Hepatocyte (in vitro differentiated cells): ENCODE measurements around the gene MAP3K4. TPM values are rescaled to one million over a fixed set of nuclear protein-coding genes. Genes with fewer than 3 reads are reported as not detected.

Experiments
- DNase-seq: peaks from one replicate; pipeline ENCODE4 v3.0.0-alpha.2; 2016; ENCODE audit warnings: low spot score
- H2AFZ ChIP-seq: fragments of 200-600 bp; sonication (generic); 2 replicates; pipeline ENCODE4 v1.6.0; 2016; ENCODE audit warnings: antibody characterized with exemption, mild to moderate bottlenecking
- H3K27ac ChIP-seq: fragments of 200-600 bp; sonication (generic); 2 replicates; pipeline ENCODE4 v1.5.1; 2016; ENCODE audit warnings: mild to moderate bottlenecking
- H3K27me3 ChIP-seq: fragments of 200-600 bp; sonication (generic); 2 replicates; pipeline ENCODE4 v1.6.1; 2016
- H3K36me3 ChIP-seq: fragments of 200-600 bp; sonication (generic); replicated peaks from 2 replicates; pipeline ENCODE4 v1.5.1; 2016; ENCODE audit warnings: low read depth; ENCODE audit not compliant: insufficient read depth
- H3K4me1 ChIP-seq: fragments of 200-600 bp; sonication (generic); 2 replicates; pipeline ENCODE4 v1.5.1; 2016; ENCODE audit warnings: mild to moderate bottlenecking, moderate library complexity; ENCODE audit not compliant: insufficient read depth
- H3K4me2 ChIP-seq: fragments of 200-600 bp; sonication (generic); 2 replicates; pipeline ENCODE4 v1.6.0; 2016
- H3K4me3 ChIP-seq: fragments of 200-600 bp; sonication (generic); 2 replicates; pipeline ENCODE4 v1.5.1; 2016; ENCODE audit warnings: mild to moderate bottlenecking
- H3K79me2 ChIP-seq: fragments of 200-600 bp; sonication (generic); 2 replicates; pipeline ENCODE4 v1.6.0; 2017; ENCODE audit warnings: mild to moderate bottlenecking
- H3K9me2 ChIP-seq: fragments of 200-600 bp; sonication (generic); replicated peaks from 2 replicates; pipeline ENCODE4 v1.6.0; 2017; ENCODE audit warnings: mild to moderate bottlenecking; ENCODE audit not compliant: insufficient read depth
- H3K9me3 ChIP-seq: fragments of 200-600 bp; sonication (generic); 2 replicates; pipeline ENCODE4 v1.5.1; 2016; ENCODE audit warnings: low read depth, mild to moderate bottlenecking
- H4K20me1 ChIP-seq: fragments of 200-600 bp; sonication (generic); 2 replicates; pipeline ENCODE4 v1.6.0; 2016; ENCODE audit warnings: mild to moderate bottlenecking; ENCODE audit not compliant: insufficient read depth, poor library complexity, severe bottlenecking
- CTCF ChIP-seq: fragments of 200-600 bp; sonication (generic); IDR thresholded peaks from 2 replicates; pipeline ENCODE4 v1.5.1; 2016; ENCODE audit warnings: antibody characterized with exemption, mild to moderate bottlenecking; ENCODE audit not compliant: poor library complexity
- EZH2 ChIP-seq: fragments of 200-600 bp; sonication (generic); IDR thresholded peaks from 2 replicates; pipeline ENCODE4 v1.6.1; 2016; ENCODE audit warnings: antibody characterized with exemption, mild to moderate bottlenecking, borderline replicate concordance
- EZH2phosphoT487 ChIP-seq: fragments of 200-600 bp; sonication (generic); IDR thresholded peaks from one replicate; pipeline ENCODE4 v1.6.1; 2018; ENCODE audit warnings: antibody characterized with exemption, mild to moderate bottlenecking, low read depth, moderate library complexity; ENCODE audit not compliant: unreplicated experiment, severe bottlenecking
- WGBS: methylation state at CpG from one replicate; pipeline ENCODE4 v1.1.6; 2016; ENCODE audit warnings: low lambda C conversion rate; ENCODE audit errors: missing lambda C conversion rate; 5-methylcytosine and 5-hydroxymethylcytosine counted together
- polyA plus RNA-seq: library from polyadenylated mRNA; unstranded; fragments of >200 nt; fragmentation: Nextera tagmentation; extraction: Ambion mirVana; gene quantifications from 2 replicates; pipeline ENCODE4 v1.2.1, GENCODE V29; 2016
- total RNA-seq: library from RNA; depleted of rRNA; stranded (reverse); fragments of >200 nt; gene quantifications from 2 replicates; pipeline ENCODE4 v1.2.3, GENCODE V29; 2014

Gene MAP3K4
- total and polyA plus RNA-seq, 2 experiments from 2014 or later, result 10.9 to 21.5 TPM

GRCh38 chr6:161111261-161111660 is 119.7 kb downstream of the MAP3K4 start:
- Histone ChIP-seq H3K27me3 (no peaks in the 10 kb centered on the region), H3K9me3 (no peaks in the 10 kb centered on the region), H3K4me1 (no peaks in the 10 kb centered on the region), H3K27ac (no peak overlapping the region), H3K9me2 (no peaks in the 10 kb centered on the region), H3K79me2 (no peaks in the 10 kb centered on the region), H3K4me3 (no peak overlapping the region), H3K36me3 (no peaks in the 10 kb centered on the region), H3K4me2 (no peak overlapping the region), H4K20me1 (no peaks in the 10 kb centered on the region), H2AFZ (no peak overlapping the region)
- no peak for DNase-seq
- TF ChIP-seq EZH2phosphoT487 (no peak), CTCF (no peak), EZH2 (no peak)
- 96% methylated on average over 4 of the region's 4 CpGs for WGBS

- Histone ChIP-seq H3K4me3 (no peak overlapping the region), H3K36me3 (peaks cover 8% of the 10 kb centered on the region), H3K79me2 (no peaks in the 10 kb centered on the region), H3K9me2 (no peaks in the 10 kb centered on the region), H4K20me1 (no peaks in the 10 kb centered on the region), H3K9me3 (no peaks in the 10 kb centered on the region), H3K27me3 (no peaks in the 10 kb centered on the region), H3K27ac (no peak overlapping the region), H2AFZ (no peak overlapping the region), H3K4me2 (no peak overlapping the region), H3K4me1 (no peaks in the 10 kb centered on the region)
- WGBS, result 93% methylated on average over 3 of the region's 3 CpGs
- no peak for DNase-seq
- no peak for TF ChIP-seq CTCF
- TF ChIP-seq EZH2, result no peak
- TF ChIP-seq EZH2phosphoT487, result no peak
Observed at GRCh38 chr6:161115468-161115867, 123.9 kb downstream of the MAP3K4 start.

- Histone ChIP-seq H2AFZ (no peak overlapping the region), H3K27ac (no peak overlapping the region), H3K4me2 (no peak overlapping the region), H4K20me1 (no peaks in the 10 kb centered on the region), H3K9me3 (no peaks in the 10 kb centered on the region), H3K4me1 (no peaks in the 10 kb centered on the region), H3K4me3 (no peak overlapping the region), H3K36me3 (peaks cover 8% of the 10 kb centered on the region), H3K27me3 (no peaks in the 10 kb centered on the region), H3K9me2 (no peaks in the 10 kb centered on the region), H3K79me2 (no peaks in the 10 kb centered on the region)
- DNase-seq, result no peak
- WGBS, result 98% methylated on average over 4 of the region's 4 CpGs
- TF ChIP-seq EZH2phosphoT487, result no peak
- TF ChIP-seq EZH2, result no peak
- no peak for TF ChIP-seq CTCF
Observed at GRCh38 chr6:161116554-161116953, 125.0 kb downstream of the MAP3K4 start.

DNA sequence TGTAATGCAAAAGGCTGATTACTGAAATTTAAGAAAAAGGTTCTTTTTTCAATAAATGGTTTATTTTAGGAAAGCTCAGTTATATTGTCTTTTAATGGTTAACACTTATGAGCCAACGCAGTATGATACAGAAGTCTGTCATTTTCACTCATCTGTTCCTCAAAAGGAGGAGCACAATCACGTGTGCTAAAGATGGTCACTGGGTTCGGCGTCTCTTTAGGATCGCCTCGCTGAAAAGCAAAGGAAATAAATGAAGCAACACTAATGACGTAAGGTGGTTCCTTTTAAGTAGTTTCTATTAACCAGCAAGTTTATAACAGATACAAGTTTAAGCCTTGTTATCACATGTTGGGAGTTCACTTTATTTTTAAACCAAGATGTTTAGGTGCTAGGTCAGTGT is 125.7 kb downstream of the MAP3K4 start:
- Histone ChIP-seq H3K4me3 (no peak overlapping the region), H3K4me1 (no peaks in the 10 kb centered on the region), H3K27me3 (no peaks in the 10 kb centered on the region), H3K9me2 (no peaks in the 10 kb centered on the region), H3K27ac (no peak overlapping the region), H3K79me2 (no peaks in the 10 kb centered on the region), H3K36me3 (peaks cover 8% of the 10 kb centered on the region), H3K9me3 (no peaks in the 10 kb centered on the region), H3K4me2 (no peak overlapping the region), H2AFZ (no peak overlapping the region), H4K20me1 (no peaks in the 10 kb centered on the region)
- WGBS, result 95% methylated on average over 7 of the region's 7 CpGs
- no peak for DNase-seq
- TF ChIP-seq EZH2phosphoT487, result no peak
- no peak for TF ChIP-seq CTCF
- no peak for TF ChIP-seq EZH2
